Right lung (tissue), 10 donors: ENCODE data around the gene ATF3. TPM values are rescaled to one million over a fixed set of nuclear protein-coding genes. Genes with fewer than 3 reads are reported as not detected.
A peak's percentile ranks its signal among the peaks of the same experiment; 100 is the strongest.

Source experiments
- DNase-seq, 2 donors: peaks; one replicate each; pipeline ENCODE4 v3.0.0-alpha.2; 2013
- long read RNA-seq, 8 donors: transcript quantifications; one replicate each; lab custom pipeline, GENCODE V29; 2026
- polyA plus RNA-seq, 5 donors: library from polyadenylated mRNA; unstranded; fragments of 120-200 nt; gene quantifications; one replicate each; pipeline versions ENCODE4 v1.2.1 to v1.2.3, GENCODE V29; 2013; ENCODE audit warnings: inconsistent platforms in 1 of 5, low replicate concordance in 1 of 5; ENCODE audit not compliant: insufficient read length in 5 of 5, insufficient read depth in 1 of 5

The ATF3 gene, protein sequence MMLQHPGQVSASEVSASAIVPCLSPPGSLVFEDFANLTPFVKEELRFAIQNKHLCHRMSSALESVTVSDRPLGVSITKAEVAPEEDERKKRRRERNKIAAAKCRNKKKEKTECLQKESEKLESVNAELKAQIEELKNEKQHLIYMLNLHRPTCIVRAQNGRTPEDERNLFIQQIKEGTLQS
- 10 to 100 TPM in 4 of 5 donors, 1 to 10 TPM in 1; 5.9 to 30.2 (median 21.9) TPM for polyA plus RNA-seq
- long read RNA-seq, donor 1, partial matches to known transcripts: 74 of 76 reads
- long read RNA-seq, donor 1, other reads (novel, unspliced or antisense): 0 of 76 reads
- long read RNA-seq, donor 2: 0 reads
- long read RNA-seq, donor 3: 0 reads
- long read RNA-seq, donor 4, partial matches to known transcripts: 0 of 3 reads
- long read RNA-seq, donor 4, other reads (novel, unspliced or antisense): 0 of 3 reads
- long read RNA-seq, donor 5, partial matches to known transcripts: 72 of 72 reads
- long read RNA-seq, donor 5, other reads (novel, unspliced or antisense): 0 of 72 reads
- long read RNA-seq, donor 6, partial matches to known transcripts: 0 of 2 reads
- long read RNA-seq, donor 6, other reads (novel, unspliced or antisense): 0 of 2 reads
- long read RNA-seq, donor 7, partial matches to known transcripts: 0 of 2 reads
- long read RNA-seq, donor 7, other reads (novel, unspliced or antisense): 0 of 2 reads
- long read RNA-seq, donor 8: 0 reads

- DNase-seq: peak; percentile 99
Measured at GRCh38 chr1:212608392-212608958, at the start of gene ATF3. ATF3 (plus strand) TSS chr1:212608761; CDS start chr1:212615022, 6,261 bp downstream.

- no peak for DNase-seq
Measured at GRCh38 chr1:212559929-212560328, 48.6 kb upstream of the ATF3 start.

- no peak for DNase-seq
Measured at GRCh38 chr1:212560933-212561460, 47.6 kb upstream of the ATF3 start.

DNA sequence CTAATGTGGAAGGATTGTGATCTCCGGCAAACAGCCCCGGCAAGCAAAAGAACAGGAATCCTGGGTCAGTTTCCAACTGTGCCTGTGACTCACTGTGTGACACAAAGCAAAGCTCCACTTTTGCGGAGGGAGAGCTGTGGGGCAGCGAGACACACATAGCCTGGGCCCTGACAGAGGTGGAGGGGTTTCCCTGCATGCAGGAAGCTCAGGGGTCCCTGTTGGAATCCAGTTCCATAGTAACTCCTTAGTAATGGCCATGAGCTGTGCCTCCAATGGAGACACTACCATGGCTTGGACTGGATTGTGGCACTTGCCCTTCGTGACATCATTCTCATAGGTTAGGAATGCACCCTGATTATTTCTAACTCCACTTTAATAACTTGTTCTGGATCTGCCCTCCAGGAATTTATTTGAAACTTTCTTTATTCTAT, 47.0 kb upstream of the ATF3 start:
- no peak for DNase-seq

- no peak for DNase-seq
Measured at GRCh38 chr1:212562771-212563170, 45.8 kb upstream of the ATF3 start.

DNA sequence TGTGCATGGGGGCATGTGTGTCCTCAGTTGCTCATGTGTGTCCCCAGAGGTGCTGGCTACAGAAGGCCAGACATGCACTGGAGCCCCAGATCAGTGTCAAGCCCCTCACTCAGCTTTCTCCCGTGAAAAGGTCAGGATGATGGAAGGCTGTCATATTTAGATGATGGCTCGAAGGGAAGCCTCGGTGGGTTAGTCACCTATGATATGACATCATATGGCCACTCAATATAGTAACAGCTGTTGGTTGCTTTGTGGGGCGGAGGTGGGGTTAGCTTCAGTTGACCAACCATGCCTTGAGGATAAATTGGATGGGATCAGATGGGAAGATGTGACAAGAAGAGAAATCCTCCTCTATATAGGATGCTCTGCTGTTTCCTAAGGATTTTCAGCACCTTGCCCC, 43.5 kb upstream of the ATF3 start:
- no peak for DNase-seq

GRCh38 chr1:212565571-212566305, 42.8 kb upstream of the ATF3 start:
- DNase-seq: no peak

DNA sequence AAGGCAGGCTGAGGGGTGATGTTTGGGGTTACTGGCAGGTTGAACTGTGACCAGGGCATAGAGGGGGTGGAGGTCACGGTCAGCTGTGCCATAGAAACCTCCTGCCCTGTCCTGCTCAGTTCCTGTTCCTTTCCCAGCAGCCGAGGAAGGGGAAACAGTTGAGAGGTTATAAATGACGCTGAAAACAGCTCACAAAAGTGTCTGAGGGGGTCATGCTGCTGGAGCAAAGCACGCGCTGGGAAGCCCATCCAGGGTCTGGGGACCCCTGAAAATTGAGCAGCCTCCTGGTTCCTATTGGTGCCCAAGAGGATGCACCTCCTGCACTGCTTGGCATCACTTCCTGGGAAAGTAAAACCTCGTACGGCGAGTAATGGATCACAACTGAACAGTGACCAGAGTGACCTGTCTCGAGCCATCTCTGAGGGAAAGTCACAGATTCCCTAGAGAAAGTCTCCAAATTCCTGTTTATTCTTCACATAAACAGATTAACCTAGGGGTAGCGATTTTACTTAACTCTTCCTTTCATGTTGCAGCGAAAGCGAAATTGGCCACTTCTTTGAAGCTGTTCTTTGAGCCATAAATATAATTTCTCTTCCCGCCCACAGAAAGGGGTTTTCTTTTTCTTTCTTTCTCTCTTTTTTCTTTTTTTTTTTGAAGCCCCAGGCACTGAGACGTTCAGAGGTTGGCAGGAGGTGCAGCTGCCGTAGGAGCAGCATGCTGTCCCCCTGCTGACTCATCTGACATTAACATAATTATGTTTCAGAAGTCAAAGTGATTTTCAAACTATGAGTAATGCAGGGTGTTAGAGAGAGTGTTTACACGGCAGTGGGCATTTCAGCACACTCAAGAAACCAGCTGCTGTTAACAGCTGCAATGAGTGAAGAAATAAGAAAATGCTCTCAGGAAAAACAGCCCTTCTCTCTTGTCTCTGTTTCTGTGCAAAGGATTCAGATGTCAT, 41.8 kb upstream of the ATF3 start:
- peak; percentile 37 to 41 for DNase-seq

GRCh38 chr1:212567638-212568037, 40.9 kb upstream of the ATF3 start:
- DNase-seq: no peak

- DNase-seq: no peak
Measured at GRCh38 chr1:212568978-212569537, 39.5 kb upstream of the ATF3 start.

DNA sequence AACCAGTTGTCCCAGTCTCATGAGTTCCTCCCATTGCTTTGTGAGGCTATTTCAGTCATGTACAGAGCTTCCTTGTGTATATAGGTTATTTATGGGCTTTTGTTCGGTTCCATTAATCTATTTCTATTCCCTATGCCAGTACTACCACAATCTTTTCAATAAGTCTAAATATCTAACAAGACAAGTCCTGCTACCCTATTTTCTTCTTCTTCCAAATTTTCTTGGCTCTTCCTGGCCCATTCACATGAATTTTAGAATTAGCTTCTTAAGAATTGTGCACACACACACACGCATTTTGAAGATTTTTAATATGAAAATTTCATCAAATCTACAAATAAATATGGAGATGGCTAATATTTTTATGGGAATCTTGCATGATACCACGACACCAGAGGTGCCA, 33.8 kb upstream of the ATF3 start:
- no peak for DNase-seq

- DNase-seq: no peak
Measured at GRCh38 chr1:212575333-212575732, 33.2 kb upstream of the ATF3 start.

DNA sequence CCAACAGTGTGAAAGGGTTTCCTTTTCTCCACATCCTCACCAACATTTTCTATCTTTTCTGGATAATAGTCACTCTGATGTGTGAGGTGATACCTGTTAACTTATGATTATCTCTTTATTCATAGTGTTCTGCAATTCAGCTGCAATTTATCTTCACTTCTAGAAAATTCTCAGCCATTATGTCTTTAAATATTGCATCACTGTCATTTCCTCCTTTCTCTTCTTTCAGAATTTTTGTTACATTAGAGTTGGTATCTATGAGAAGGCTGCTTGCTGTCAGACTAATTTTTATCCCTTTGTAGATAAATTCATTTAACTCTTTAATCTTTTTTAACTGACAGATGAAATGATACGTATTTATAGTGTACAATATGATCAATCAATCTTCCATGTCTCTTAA, 30.5 kb upstream of the ATF3 start:
- no peak for DNase-seq

- no peak for DNase-seq
Measured at GRCh38 chr1:212581034-212581433, 27.5 kb upstream of the ATF3 start.

- DNase-seq: no peak
Measured at GRCh38 chr1:212582291-212582690, 26.3 kb upstream of the ATF3 start.

GRCh38 chr1:212582808-212583615, 25.5 kb upstream of the ATF3 start:
- no peak for DNase-seq

GRCh38 chr1:212583643-212584042, 24.9 kb upstream of the ATF3 start:
- no peak for DNase-seq

GRCh38 chr1:212584092-212584886, 24.3 kb upstream of the ATF3 start:
- DNase-seq: no peak
